IPS-NIHi11 (cell line): ENCODE results near the gene CACNA2D3.

ENCODE experiments used
- DNase-seq: peaks from one replicate; pipeline ENCODE4 v3.0.0; 2012; ENCODE audit warnings: mixed read lengths, low spot score

CACNA2D3 gene

GRCh38 chr3:54800478-54800877 lies 678.1 kb downstream of the CACNA2D3 start:
- DNase-seq = no peak

- DNase-seq = no peak
These were observed 679.6 kb downstream of the CACNA2D3 start for GRCh38 chr3:54801977-54802376.

DNA sequence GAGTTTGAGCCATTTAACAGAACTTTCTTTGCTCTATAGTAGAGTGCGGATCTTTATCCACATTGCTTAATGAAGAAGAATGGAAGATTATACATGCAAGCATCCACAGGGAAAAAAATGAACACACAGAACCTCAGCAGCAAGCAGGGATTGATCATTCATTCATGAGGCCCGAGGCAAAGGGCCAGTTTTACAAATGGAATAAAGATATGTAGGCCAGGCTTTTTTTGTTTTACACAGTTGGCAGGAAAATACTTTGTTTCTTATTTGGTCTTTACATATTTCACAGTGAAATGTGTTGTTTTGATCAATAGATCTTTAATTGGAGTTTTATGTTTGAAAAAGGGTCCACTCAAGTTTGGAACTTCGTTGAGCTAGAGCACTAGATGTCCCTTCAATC lies 688.0 kb downstream of the CACNA2D3 start:
- DNase-seq = no peak

DNA sequence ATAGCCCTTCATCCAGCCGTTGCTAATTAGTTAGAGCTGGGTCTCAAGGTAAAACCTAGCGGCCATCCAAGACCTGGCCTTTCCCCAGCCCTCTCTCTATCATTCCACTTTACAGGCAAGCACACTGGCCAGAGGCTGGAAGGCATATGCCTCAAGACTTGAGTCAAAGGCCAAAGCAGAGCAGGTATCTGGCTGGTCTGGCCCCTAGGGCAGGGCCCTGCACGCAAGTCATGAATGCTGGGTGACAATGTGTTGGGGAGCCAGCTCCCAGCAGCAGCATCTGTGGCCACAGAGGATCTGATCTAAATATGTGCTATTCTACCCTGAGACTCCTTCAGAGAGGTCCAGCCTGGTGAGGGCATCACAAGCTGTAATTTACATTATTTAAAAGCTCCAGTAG lies 691.9 kb downstream of the CACNA2D3 start:
- no peak for DNase-seq

DNA sequence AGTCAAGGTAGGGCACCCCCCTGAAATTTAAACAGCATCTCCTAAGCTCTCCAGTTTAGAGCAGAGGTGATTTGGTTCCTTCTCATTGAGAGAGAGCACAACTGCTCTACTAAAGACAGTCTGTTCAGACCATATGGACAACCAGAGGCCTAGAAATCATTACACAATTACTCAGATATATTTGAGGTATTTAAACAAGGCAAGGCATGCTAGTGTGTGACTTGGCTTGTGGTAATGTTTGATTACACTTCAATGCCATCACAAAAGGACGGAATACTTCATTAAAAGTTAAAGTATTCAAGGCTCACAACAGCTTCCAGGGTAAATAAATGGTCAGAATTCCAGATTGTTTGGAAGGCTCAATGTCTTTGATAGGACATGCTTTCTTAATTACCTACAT lies 695.3 kb downstream of the CACNA2D3 start:
- DNase-seq = no peak

DNA sequence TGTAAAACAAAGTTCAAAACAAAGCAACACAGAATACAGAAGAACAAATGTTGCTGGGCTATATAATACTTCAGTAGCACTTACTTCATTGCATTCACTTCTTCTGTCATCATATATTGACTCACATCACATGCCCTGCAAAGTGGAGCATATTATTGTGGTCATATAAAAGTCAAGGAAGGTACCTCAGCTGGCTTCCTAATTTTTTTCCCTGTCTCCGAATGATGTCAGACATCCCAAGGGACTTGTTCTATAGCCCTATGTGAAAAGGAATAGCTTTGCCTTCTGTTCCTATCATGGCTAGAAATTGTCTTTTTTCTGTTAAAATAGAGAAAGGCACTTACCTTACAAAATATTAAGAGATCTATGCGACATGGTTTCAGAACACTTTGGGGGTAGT lies 696.1 kb downstream of the CACNA2D3 start:
- no peak for DNase-seq

- DNase-seq = no peak
These were observed 696.6 kb downstream of the CACNA2D3 start for GRCh38 chr3:54818942-54819341.

DNA sequence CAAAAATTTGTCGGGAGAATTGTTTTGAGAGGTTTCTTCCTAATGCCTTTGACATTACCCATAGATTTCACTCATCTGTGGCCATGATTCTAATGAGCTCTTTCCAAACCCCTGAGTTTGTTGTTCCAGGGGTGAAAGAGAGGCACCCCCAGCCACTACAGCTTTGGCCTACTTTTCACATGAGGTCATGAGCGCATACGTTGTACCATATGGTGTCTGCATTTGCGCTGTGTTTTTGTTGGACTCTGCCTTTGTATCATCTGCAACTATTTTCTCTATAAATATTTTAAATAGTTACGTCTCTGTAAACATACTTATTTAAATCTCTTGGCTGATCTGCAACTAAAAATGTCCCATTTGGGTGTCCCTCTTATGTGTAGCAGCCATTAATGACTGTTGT lies 697.6 kb downstream of the CACNA2D3 start:
- DNase-seq = no peak

- no peak for DNase-seq
These were observed 699.9 kb downstream of the CACNA2D3 start for GRCh38 chr3:54822206-54822605.

- no peak for DNase-seq
These were observed 703.9 kb downstream of the CACNA2D3 start for GRCh38 chr3:54826251-54826691.

DNA sequence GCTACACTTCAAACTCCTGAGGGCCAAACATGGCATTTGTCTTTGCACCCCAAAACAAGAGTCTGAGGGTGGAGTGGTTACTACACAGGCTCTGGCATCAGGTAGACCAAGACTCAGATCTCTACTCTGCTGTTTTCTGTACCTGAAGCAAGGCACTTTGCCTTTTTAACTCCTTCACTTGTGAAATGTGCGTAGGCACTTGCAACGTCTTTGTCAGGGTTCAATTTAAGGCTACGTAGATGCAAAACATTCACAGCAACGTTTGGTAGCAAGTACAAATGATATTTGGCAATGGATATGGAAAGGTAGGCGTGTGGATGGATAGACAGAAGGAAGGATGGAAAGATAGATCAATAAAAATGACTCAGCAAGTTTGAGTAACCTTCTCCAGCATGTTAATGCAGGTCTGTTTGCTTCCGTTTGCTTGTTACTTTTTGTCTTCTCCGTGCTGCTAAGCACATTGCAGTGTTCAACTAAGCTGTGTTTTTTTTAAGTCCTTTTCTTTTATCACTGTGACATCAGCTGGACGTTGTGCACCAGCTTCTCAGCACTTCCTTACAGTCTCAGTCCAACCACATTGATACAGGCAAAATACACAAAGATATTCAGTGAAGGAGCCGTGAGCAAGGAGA lies 704.8 kb downstream of the CACNA2D3 start:
- no peak for DNase-seq

- DNase-seq = no peak
These were observed 705.4 kb downstream of the CACNA2D3 start for GRCh38 chr3:54827776-54828175.

- peak; percentile 63 for DNase-seq
These were observed 708.3 kb downstream of the CACNA2D3 start for GRCh38 chr3:54830658-54831057.

GRCh38 chr3:54831112-54831511 lies 708.8 kb downstream of the CACNA2D3 start:
- DNase-seq = no peak

DNA sequence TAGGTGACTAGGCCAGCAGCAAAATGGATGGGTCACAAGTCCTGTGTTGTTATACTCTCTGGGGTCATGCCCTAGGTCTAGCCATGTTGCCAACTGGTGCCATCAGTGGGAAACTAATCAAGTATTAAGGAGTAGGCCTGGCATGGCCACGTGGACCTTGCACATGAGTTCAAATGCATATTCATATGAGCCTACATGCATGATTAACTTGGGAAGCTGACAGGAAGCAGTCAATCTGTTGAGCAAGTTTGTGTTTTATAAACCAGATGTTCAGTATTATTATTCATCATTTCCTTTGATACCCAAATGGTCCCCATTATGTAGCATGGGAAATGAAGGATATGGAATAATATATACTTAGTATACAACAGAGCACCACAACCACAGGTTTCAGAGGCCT lies 710.5 kb downstream of the CACNA2D3 start:
- no peak for DNase-seq

GRCh38 chr3:54835701-54836100 lies 713.3 kb downstream of the CACNA2D3 start:
- DNase-seq = no peak

GRCh38 chr3:54836871-54837270 lies 714.5 kb downstream of the CACNA2D3 start:
- no peak for DNase-seq

DNA sequence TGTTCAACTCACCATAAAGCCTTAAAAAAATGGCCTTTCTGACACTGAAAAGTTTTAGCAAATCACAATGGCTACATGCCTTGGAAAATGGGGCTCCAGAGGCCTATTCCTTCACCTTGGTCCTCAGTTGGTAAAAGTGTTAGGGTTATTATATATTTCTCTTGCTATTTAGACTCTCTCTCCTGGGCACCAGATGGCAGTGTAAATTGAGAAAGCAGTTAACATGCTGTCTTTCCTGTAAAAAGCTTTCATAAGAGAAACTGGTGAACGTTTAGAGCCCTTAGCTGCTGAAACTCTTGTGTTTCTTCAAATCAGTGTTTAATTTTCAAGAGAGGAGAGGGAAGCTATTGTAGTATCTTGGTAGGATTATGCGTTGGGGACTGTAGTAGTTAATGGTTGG lies 715.6 kb downstream of the CACNA2D3 start:
- DNase-seq = no peak

- DNase-seq = no peak
These were observed 719.1 kb downstream of the CACNA2D3 start for GRCh38 chr3:54841471-54841870.

DNA sequence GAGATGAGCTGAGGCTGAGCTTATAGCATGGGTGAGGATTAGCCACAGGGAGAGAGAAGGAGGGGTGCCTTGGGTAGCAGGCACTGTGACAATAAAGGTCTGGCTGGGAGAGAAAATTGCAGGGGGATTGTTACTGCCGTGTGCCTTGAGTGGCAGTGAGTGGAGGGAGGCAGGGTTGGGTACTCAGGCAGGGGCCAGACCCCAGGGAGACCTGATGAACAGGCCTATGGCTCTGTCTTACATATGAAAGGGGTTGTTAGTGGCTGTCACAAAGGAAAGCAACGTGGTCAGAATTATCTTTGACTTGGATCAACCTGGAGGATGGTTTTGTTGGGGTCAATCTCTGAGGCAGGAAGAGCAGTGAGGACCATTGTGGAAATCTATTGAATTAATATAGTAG lies 721.0 kb downstream of the CACNA2D3 start:
- DNase-seq = peak; percentile 24

- DNase-seq = no peak
These were observed 721.9 kb downstream of the CACNA2D3 start for GRCh38 chr3:54844211-54844610.

GRCh38 chr3:54845011-54845410 lies 722.7 kb downstream of the CACNA2D3 start:
- DNase-seq = no peak

DNA sequence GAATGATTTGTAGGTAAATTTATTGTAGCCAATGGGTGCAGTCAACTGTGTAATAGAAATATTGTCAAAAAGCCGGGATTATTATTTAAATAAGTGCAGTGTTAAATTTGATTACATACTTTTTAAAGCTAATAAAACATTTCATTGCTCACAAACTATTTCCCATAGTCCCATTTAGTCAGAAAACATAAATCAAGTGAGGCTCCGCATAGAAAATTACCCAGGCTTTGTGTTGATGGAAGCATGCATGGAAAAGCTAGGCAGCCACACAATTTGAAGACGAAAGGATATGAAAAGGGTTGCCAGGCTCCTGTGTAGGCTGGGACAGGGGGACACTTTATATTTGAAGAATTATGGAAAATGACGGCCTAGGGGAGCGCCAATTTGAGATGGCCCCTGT lies 723.2 kb downstream of the CACNA2D3 start:
- DNase-seq = no peak

GRCh38 chr3:54846119-54846518 lies 723.8 kb downstream of the CACNA2D3 start:
- DNase-seq = no peak

- no peak for DNase-seq
These were observed 725.0 kb downstream of the CACNA2D3 start for GRCh38 chr3:54847361-54847760.
